ENCODE results near the gene NPEPL1. TPM values are rescaled to one million over a fixed set of nuclear protein-coding genes. Genes with fewer than 3 reads are reported as not detected.
A peak's percentile ranks its signal among the peaks of the same experiment; 100 is the strongest.

NPEPL1 gene
- total RNA-seq, 4 donors from 2014 or later: 21.7 to 37.9 (median 29.7) TPM

- WGBS, 2 donors: 90 to 97% methylated on average over 11 of the region's 11 CpGs
- no peak overlapping the region for H3K4me3 ChIP-seq (ENCODE audit: low read depth, poor library complexity, severe bottlenecking)
- intact Hi-C loops (cut with DNase I; ENCODE audit: low total_unique reads): no loop called here
- DNase-seq (ENCODE audit: low spot score in 2 of 2): no peak
- no peak for TF ChIP-seq POLR2A (IDR thresholded peaks at IDR 0.05)
- TF ChIP-seq, protein P1, sequence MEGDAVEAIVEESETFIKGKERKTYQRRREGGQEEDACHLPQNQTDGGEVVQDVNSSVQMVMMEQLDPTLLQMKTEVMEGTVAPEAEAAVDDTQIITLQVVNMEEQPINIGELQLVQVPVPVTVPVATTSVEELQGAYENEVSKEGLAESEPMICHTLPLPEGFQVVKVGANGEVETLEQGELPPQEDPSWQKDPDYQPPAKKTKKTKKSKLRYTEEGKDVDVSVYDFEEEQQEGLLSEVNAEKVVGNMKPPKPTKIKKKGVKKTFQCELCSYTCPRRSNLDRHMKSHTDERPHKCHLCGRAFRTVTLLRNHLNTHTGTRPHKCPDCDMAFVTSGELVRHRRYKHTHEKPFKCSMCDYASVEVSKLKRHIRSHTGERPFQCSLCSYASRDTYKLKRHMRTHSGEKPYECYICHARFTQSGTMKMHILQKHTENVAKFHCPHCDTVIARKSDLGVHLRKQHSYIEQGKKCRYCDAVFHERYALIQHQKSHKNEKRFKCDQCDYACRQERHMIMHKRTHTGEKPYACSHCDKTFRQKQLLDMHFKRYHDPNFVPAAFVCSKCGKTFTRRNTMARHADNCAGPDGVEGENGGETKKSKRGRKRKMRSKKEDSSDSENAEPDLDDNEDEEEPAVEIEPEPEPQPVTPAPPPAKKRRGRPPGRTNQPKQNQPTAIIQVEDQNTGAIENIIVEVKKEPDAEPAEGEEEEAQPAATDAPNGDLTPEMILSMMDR (IDR thresholded peaks at IDR 0.05): no peak
These were observed 9.7 kb upstream of the NPEPL1 start for GRCh38 chr20:58682656-58683531.

- no peak for DNase-seq (ENCODE audit: low spot score in 2 of 2)
- WGBS, 2 donors: 95 to 98% methylated on average over 2 of the region's 2 CpGs
- no peak overlapping the region for H3K4me3 ChIP-seq (ENCODE audit: low read depth, poor library complexity, severe bottlenecking)
- TF ChIP-seq POLR2A (IDR thresholded peaks at IDR 0.05): no peak
- TF ChIP-seq, protein P1 (IDR thresholded peaks at IDR 0.05): no peak
- intact Hi-C loops (cut with DNase I; ENCODE audit: low total_unique reads): no loop called here
These were observed 8.3 kb upstream of the NPEPL1 start for GRCh38 chr20:58684291-58684690.

DNA sequence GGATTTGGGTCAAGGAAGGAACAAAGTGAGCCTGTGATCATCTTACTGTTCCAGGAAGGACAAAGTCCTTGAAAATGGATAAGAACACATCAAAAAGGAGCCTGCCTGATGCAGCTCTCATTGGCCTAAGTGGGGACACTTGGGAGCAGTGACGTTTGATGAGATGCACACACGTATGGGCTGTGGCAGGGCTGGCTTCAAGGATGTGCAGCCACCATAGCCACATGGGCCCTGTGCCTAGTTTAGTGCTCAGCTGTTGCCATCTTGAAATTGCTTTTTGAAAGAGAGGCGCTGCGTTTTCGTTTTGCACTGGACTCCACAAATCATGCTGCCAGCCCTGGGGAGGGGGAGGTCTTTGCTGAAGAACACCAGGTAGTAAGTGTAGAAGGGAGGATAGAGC is 6.6 kb upstream of the NPEPL1 start:
- 93 to 94% methylated on average over 5 of the region's 5 CpGs for WGBS, 2 donors
- peak in 1 of 2 donors; percentile 53 for DNase-seq (ENCODE audit: low spot score in 2 of 2)
- no peak overlapping the region for H3K4me3 ChIP-seq (ENCODE audit: low read depth, poor library complexity, severe bottlenecking)
- intact Hi-C loops (cut with DNase I; ENCODE audit: low total_unique reads): loop anchor here (1.0 kb wide), 1 partner anchor 28 kb away; no protein-coding TSS in a partner anchor
- TF ChIP-seq, protein P1 (IDR thresholded peaks at IDR 0.05): no peak
- no peak for TF ChIP-seq POLR2A (IDR thresholded peaks at IDR 0.05)

DNA sequence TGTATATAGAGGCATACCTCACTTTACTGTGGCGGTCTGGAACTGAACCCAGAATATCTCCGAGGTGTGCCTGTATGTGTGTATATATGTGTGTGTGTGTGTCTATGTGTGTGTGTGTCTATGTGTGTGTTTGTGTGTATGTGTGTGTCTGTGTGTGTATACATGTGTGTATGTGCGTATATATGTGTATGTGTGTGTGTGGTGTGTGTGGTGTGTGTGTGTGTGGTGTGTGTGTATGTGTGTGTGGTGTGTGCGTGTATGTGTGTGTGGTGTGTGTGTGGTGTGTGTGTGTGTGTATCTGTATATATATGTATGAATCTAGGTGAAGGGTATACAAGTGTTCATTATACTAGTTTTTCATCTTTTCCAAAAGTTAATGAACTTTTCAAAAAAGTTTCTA is 4.2 kb upstream of the NPEPL1 start:
- 82 to 86% methylated on average over 4 of the region's 4 CpGs for WGBS, 2 donors
- H3K4me3 ChIP-seq (ENCODE audit: low read depth, poor library complexity, severe bottlenecking): no peak overlapping the region
- DNase-seq (ENCODE audit: low spot score in 2 of 2): no peak
- TF ChIP-seq, protein P1 (IDR thresholded peaks at IDR 0.05): no peak
- TF ChIP-seq POLR2A (IDR thresholded peaks at IDR 0.05): no peak
- intact Hi-C loops (cut with DNase I; ENCODE audit: low total_unique reads): no loop called here

GRCh38 chr20:58688840-58689239 is 3.8 kb upstream of the NPEPL1 start:
- peak in 1 of 2 donors; percentile 52 for DNase-seq (ENCODE audit: low spot score in 2 of 2)
- no peak overlapping the region for H3K4me3 ChIP-seq (ENCODE audit: low read depth, poor library complexity, severe bottlenecking)
- no peak for TF ChIP-seq POLR2A (IDR thresholded peaks at IDR 0.05)
- TF ChIP-seq, protein P1 (IDR thresholded peaks at IDR 0.05): no peak
- 56 to 72% methylated on average over 6 of the region's 6 CpGs for WGBS, 2 donors
- intact Hi-C loops (cut with DNase I; ENCODE audit: low total_unique reads): no loop called here
